Fibroblast of the aortic adventitia (primary cell): Measurements from ENCODE around the gene PRDM1. TPM values are rescaled to one million over a fixed set of nuclear protein-coding genes. Genes with fewer than 3 reads are reported as not detected.

Experiments used
- DNase-seq: peaks from one replicate; pipeline ENCODE4 v3.0.0-alpha.2; 2010; ENCODE audit warnings: low read depth
- H3K4me3 ChIP-seq: 2 replicates; pipeline ENCODE4 v1.5.1; 2011; ENCODE audit warnings: low read depth, mild to moderate bottlenecking, control low read depth, low read length, moderate library complexity
- CTCF ChIP-seq: IDR thresholded peaks from 2 replicates; pipeline ENCODE4 v1.5.1; 2011; ENCODE audit warnings: mild to moderate bottlenecking, low read length, control low read depth, inconsistent platforms; ENCODE audit not compliant: insufficient read depth
- total RNA-seq: library from RNA; depleted of rRNA; stranded (reverse); fragments of >200 nt; gene quantifications from 2 replicates; pipeline ENCODE4 v1.2.3, GENCODE V29; 2012; ENCODE audit warnings: low replicate concordance

The PRDM1 gene
- total RNA-seq, 1 donor: 2.8 TPM

GRCh38 chr6:106113256-106113959 is 27.3 kb downstream of the PRDM1 start:
- no peak for TF ChIP-seq CTCF
- DNase-seq: no peak

GRCh38 chr6:106114492-106114891 is 28.4 kb downstream of the PRDM1 start:
- H3K4me3 ChIP-seq: no peak overlapping the region
- DNase-seq: no peak

More at GRCh38 chr6:106113256-106113959, 27.3 kb downstream of the PRDM1 start:
- no peak overlapping the region for H3K4me3 ChIP-seq

GRCh38 chr6:106115286-106115685 is 29.1 kb downstream of the PRDM1 start:
- H3K4me3 ChIP-seq: no peak overlapping the region
- DNase-seq: no peak
- TF ChIP-seq CTCF: no peak

More at GRCh38 chr6:106114492-106114891, 28.4 kb downstream of the PRDM1 start:
- TF ChIP-seq CTCF: no peak

GRCh38 chr6:106116125-106116832 is 30.1 kb downstream of the PRDM1 start:
- TF ChIP-seq CTCF: no peak
- H3K4me3 ChIP-seq: no peak overlapping the region
- peak; percentile 65 for DNase-seq

- H3K4me3 ChIP-seq: no peak overlapping the region
- DNase-seq: no peak
- TF ChIP-seq CTCF: no peak
Observed at GRCh38 chr6:106117579-106117978, 31.4 kb downstream of the PRDM1 start.

GRCh38 chr6:106118835-106119431 is 32.8 kb downstream of the PRDM1 start:
- H3K4me3 ChIP-seq: no peak overlapping the region
- no peak for TF ChIP-seq CTCF
- DNase-seq: no peak
